K562 (cell line): ENCODE data around the gene KIAA0513. TPM values are rescaled to one million over a fixed set of nuclear protein-coding genes. Genes with fewer than 3 reads are reported as not detected.

Experiments
- AFF4 ChIP-seq: sonication (generic); formaldehyde crosslinking; IDR thresholded peaks from 2 replicates; pipeline ENCODE4 v1.8.0; 2023; ENCODE audit warnings: mild to moderate bottlenecking, missing genetic modification reagents
- BACH1 ChIP-seq: fragments of 200-800 bp; sonication (Bioruptor generic); IDR thresholded peaks from 2 replicates; pipeline ENCODE4 v1.6.1; 2016; ENCODE audit warnings: missing genetic modification characterization, missing compliant biosample characterization
- CHD7 ChIP-seq: fragments of 200-600 bp; sonication (generic); IDR thresholded peaks from one replicate; pipeline ENCODE4 v1.6.1; 2012; ENCODE audit warnings: mild to moderate bottlenecking, low read depth, low read length, inconsistent platforms
- DEAF1 ChIP-seq: fragments of 450-650 bp; formaldehyde crosslinking; IDR thresholded peaks from 2 replicates; pipeline ENCODE4 v1.4.0; 2020; ENCODE audit warnings: mild to moderate bottlenecking, moderate library complexity
- ETV5 ChIP-seq: sonication (generic); formaldehyde crosslinking; IDR thresholded peaks from 2 replicates; pipeline ENCODE4 v1.4.0; 2020; ENCODE audit warnings: low read depth, mild to moderate bottlenecking, missing genetic modification reagents
- HDAC8 ChIP-seq: fragments of 450-650 bp; IDR thresholded peaks from 2 replicates; pipeline ENCODE4 v1.6.1; 2016; ENCODE audit warnings: mild to moderate bottlenecking, missing genetic modification characterization, moderate library complexity, missing compliant biosample characterization
- HNRNPL ChIP-seq: fragments of 200-400 bp; formaldehyde crosslinking; IDR thresholded peaks from 2 replicates; pipeline ENCODE4 v1.6.1; 2017; ENCODE audit warnings: low read depth, mild to moderate bottlenecking, low read length
- POLR2A ChIP-seq: fragments of 450-650 bp; conservative IDR thresholded peaks from 2 replicates; pipeline ENCODE4 v1.6.1; 2016
- RBM34 ChIP-seq: fragments of 200-400 bp; formaldehyde crosslinking; IDR thresholded peaks from 2 replicates; pipeline ENCODE4 v1.6.1; 2018; ENCODE audit warnings: low read length, borderline replicate concordance; ENCODE audit not compliant: insufficient read depth
- TAF9B ChIP-seq: fragments of 450-650 bp; IDR thresholded peaks from 2 replicates; pipeline ENCODE4 v1.6.1; 2018; ENCODE audit warnings: mild to moderate bottlenecking; ENCODE audit not compliant: partially characterized antibody
- ZNF766 ChIP-seq: fragments of 200-800 bp; sonication (Bioruptor generic); conservative IDR thresholded peaks from 2 replicates; pipeline ENCODE4 v1.6.1; 2016; ENCODE audit warnings: missing genetic modification characterization, missing compliant biosample characterization
- polyA plus RNA-seq, 8 experiments: library from polyadenylated mRNA; depleted of rRNA in 4 of 8; stranded (reverse) in 5 of 8; unstranded in 3 of 8; fragments of >200 nt; fragmentation: Nextera tagmentation in 2 of 8; fragmentation: Illumina TruSeq in 1 of 8; extraction: Ambion mirVana in 2 of 8; extraction: Trizol in 1 of 8; gene quantifications; 2 replicates each; pipeline versions ENCODE4 v1.2.1 to v1.2.3, GENCODE V29; 2011 to 2014; ENCODE audit warnings: inconsistent platforms in 1 of 8, missing spikeins in 1 of 8
- total RNA-seq, 7 experiments: library from RNA; depleted of rRNA in 6 of 7; stranded (reverse); fragments of >200 nt in 6 of 7; fragmentation: Illumina TruSeq in 2 of 7; extraction: Trizol in 2 of 7; gene quantifications; 2 replicates each; pipeline versions ENCODE4 v1.2.1 to v1.2.3, GENCODE V29; 2011 to 2021; ENCODE audit warnings: low replicate concordance in 1 of 7

Gene KIAA0513
- total and polyA plus RNA-seq, 9 of the 15 experiments (the other 6 are each of a cell fraction or from before 2014, with no cell fraction given): 0.18 to 13.7 (median 10.2) TPM

GRCh38 chr16:85047867-85048455 is 20.4 kb downstream of the KIAA0513 start (continued):
- TF ChIP-seq CHD7: no peak
- TF ChIP-seq POLR2A: no peak
- TF ChIP-seq BACH1 (tag): no peak
- no peak for TF ChIP-seq TAF9B
- no peak for TF ChIP-seq HDAC8 (tag)
- TF ChIP-seq ETV5: peak; percentile 41; the same call in 1 of the 2 replicates
- no peak for TF ChIP-seq RBM34
- 0 out of 2 replicates have a peak, but pooled peaks have one; percentile 44 for TF ChIP-seq HNRNPL
- TF ChIP-seq ZNF766 (CRISPR knock-in tag): no peak
- 0 out of 2 replicates have a peak, but pooled peaks have one; percentile 21 for TF ChIP-seq DEAF1
- peak; percentile 76; the same call in 1 of the 2 replicates for TF ChIP-seq AFF4 (CRISPR knock-in tag)
